Measurements from ENCODE around the gene METTL25B.

GRCh38 chr1:156745881-156746280, 17.6 kb downstream of the METTL25B start:
- TF ChIP-seq CTCF (IDR thresholded peaks at IDR 0.05) (no peak), POLR2A (IDR thresholded peaks at IDR 0.05) (no peak)
